CD4-positive, CD25-positive, alpha-beta regulatory T cell (primary cell): ENCODE data around the gene SNCG. TPM values are rescaled to one million over a fixed set of nuclear protein-coding genes. Genes with fewer than 3 reads are reported as not detected.

ENCODE experiments used
- polyA plus RNA-seq, 4 donors: library from polyadenylated mRNA; unstranded; fragments of 300-500 nt; fragmentation: Illumina TruSeq; gene quantifications; one replicate each; pipeline ENCODE4 v1.2.3, GENCODE V29; 2021
- total RNA-seq: library from RNA; stranded (reverse); gene quantifications from one replicate; pipeline ENCODE4 v1.2.3, GENCODE V29; 2022

The SNCG gene
- total and polyA plus RNA-seq, 5 donors from 2014 or later: not detected

Other genes starting within 250 kb of the SNCG start
- 8.8 TPM for gene BMPR1A, start 202.0 kb upstream of the SNCG start, total RNA-seq
- 1 to 10 TPM; 2.2 to 5.0 (median 3.8) TPM for gene BMPR1A, start 202.0 kb upstream of the SNCG start, polyA plus RNA-seq
- 0.17 TPM for gene MMRN2, start 984 bp upstream of the SNCG start, total RNA-seq
- gene MMRN2, start 984 bp upstream of the SNCG start, polyA plus RNA-seq: 1 to 10 TPM in 1 of 4 donors, under 1 TPM in 2, not detected in 1; 0.31 to 1.2 (median 0.36) TPM
- not detected for gene ADIRF, start 9.9 kb downstream of the SNCG start, total RNA-seq
- under 1 TPM in 2 of 4 donors, not detected in 2; 0.42 to 0.65 TPM for gene ADIRF, start 9.9 kb downstream of the SNCG start, polyA plus RNA-seq
- not detected for gene FAM25A, start 61.7 kb downstream of the SNCG start, total RNA-seq
- not detected for gene FAM25A, start 61.7 kb downstream of the SNCG start, polyA plus RNA-seq
- 124 TPM for gene GLUD1, start 136.2 kb downstream of the SNCG start, total RNA-seq
- 100 to 1,000 TPM; 122 to 157 (median 130) TPM for gene GLUD1, start 136.2 kb downstream of the SNCG start, polyA plus RNA-seq
- 30.5 TPM for gene SHLD2, start 136.6 kb downstream of the SNCG start, total RNA-seq
- 10 to 100 TPM; 20.9 to 32.8 (median 22.8) TPM for gene SHLD2, start 136.6 kb downstream of the SNCG start, polyA plus RNA-seq